HCT116 (cell line): Measurements from ENCODE around the gene ACTN4. TPM values are rescaled to one million over a fixed set of nuclear protein-coding genes. Genes with fewer than 3 reads are reported as not detected.

Experiments
- ATAC-seq: fragments of 200-7000 bp; cut with Tn5 transposase; 2 replicates; pipeline ENCODE4 v1.9.1; 2020; ENCODE audit warnings: mild to moderate bottlenecking, moderate library complexity
- BruUV-seq: library from RNA; stranded (reverse); fragments of 400-500 nt; replicated peaks from 2 replicates; lab custom pipeline; 2021; lab: Mats Ljungman, UMichigan
- CTCF ChIA-PET: fragments of 300-600 bp; sonication (Branson Sonifier 250); formaldehyde crosslinking; loops from one replicate; lab custom pipeline; 2021; ENCODE audit warnings: antibody characterized with exemption; lab: Charles Lee
- POLR2A ChIA-PET: fragments of 300-600, 350-600 bp; sonication (Branson Sonifier 250); formaldehyde crosslinking; loops from one replicate; lab custom pipeline; 2021; ENCODE audit warnings: antibody characterized with exemption; lab: Charles Lee
- RAD21 ChIA-PET, 2 experiments: fragments of 300-600 bp; sonication (Branson Sonifier 250); formaldehyde crosslinking; loops; one replicate each; lab custom pipeline; 2023; ENCODE audit warnings: low total read pairs in 2 of 2; ENCODE audit not compliant: uncharacterized antibody in 2 of 2, unreplicated experiment in 2 of 2, low non-redundant PET in 1 of 2; lab: Charles Lee
- DNase-seq: peaks from one replicate; pipeline ENCODE4 v3.0.0-alpha.2; 2010; ENCODE audit warnings: low read depth, low spot score
- H2AFZ ChIP-seq: fragments of 200-600 bp; shearing (Covaris generic), sonication (generic); 2 replicates; pipeline ENCODE4 v1.6.1; 2017; ENCODE audit warnings: low read depth, mixed run types, mixed read lengths, antibody characterized with exemption, low read length; ENCODE audit not compliant: poor library complexity, severe bottlenecking
- H3K27ac ChIP-seq: 2 replicates; pipeline ENCODE4 v1.5.1; 2012; ENCODE audit warnings: low read depth, low read length
- H3K27me3 ChIP-seq: fragments of 200-600 bp; sonication (generic); 2 replicates; pipeline ENCODE4 v1.6.1; 2016; ENCODE audit warnings: mixed run types, low read length, mixed read lengths; ENCODE audit not compliant: insufficient read depth
- H3K36me3 ChIP-seq, 2 experiments: fragments of 200-500 bp in 1 of 2; fragments of 200-600 bp in 1 of 2; sonication (Bioruptor generic) in 1 of 2; sonication (generic) in 1 of 2; 2 replicates each; pipeline versions ENCODE4 v1.5.1 to v1.6.1; 2014 to 2016; ENCODE audit warnings: low read length in 2 of 2, inconsistent platforms in 1 of 2, mixed read lengths in 1 of 2, mixed run types in 1 of 2; ENCODE audit not compliant: insufficient read depth in 2 of 2, control insufficient read depth in 1 of 2
- H3K4me1 ChIP-seq, 2 experiments: fragments of 200-600 bp in 1 of 2; sonication (generic) in 1 of 2; 2 replicates each; pipeline versions ENCODE4 v1.5.1 to v1.6.1; 2012 to 2017; ENCODE audit warnings: low read length in 2 of 2, inconsistent platforms in 1 of 2, mild to moderate bottlenecking in 1 of 2, mixed read lengths in 1 of 2, mixed run types in 1 of 2, moderate library complexity in 1 of 2; ENCODE audit not compliant: insufficient read depth in 2 of 2, control insufficient read depth in 1 of 2
- H3K4me2 ChIP-seq: fragments of 200-600 bp; sonication (generic); 2 replicates; pipeline ENCODE4 v1.6.1; 2017; ENCODE audit warnings: mixed run types, low read length, mixed read lengths
- H3K4me3 ChIP-seq, 2 experiments: fragments of 200-600 bp in 1 of 2; sonication (generic) in 1 of 2; replicated peaks in 1 of 2; 2 replicates each; pipeline ENCODE4 v1.5.1; 2011 to 2016; ENCODE audit warnings: low read length in 2 of 2, control low read depth in 1 of 2, low read depth in 1 of 2, mild to moderate bottlenecking in 1 of 2, mixed read lengths in 1 of 2, mixed run types in 1 of 2
- H3K79me2 ChIP-seq: fragments of 200-600 bp; sonication (generic); 2 replicates; pipeline ENCODE4 v1.6.1; 2017; ENCODE audit warnings: mild to moderate bottlenecking, mixed run types, low read length, moderate library complexity, mixed read lengths; ENCODE audit not compliant: insufficient read depth
- H3K9ac ChIP-seq: fragments of 200-600 bp; sonication (generic); 2 replicates; pipeline ENCODE4 v1.6.1; 2016; ENCODE audit warnings: low read length, mixed read lengths
- H3K9me2 ChIP-seq: fragments of 200-600 bp; sonication (generic), shearing (Covaris generic); 2 replicates; pipeline ENCODE4 v1.6.1; 2017; ENCODE audit warnings: mixed run types, mild to moderate bottlenecking, moderate library complexity; ENCODE audit not compliant: insufficient read depth
- H3K9me3 ChIP-seq, 2 experiments: fragments of 200-500 bp in 1 of 2; fragments of 200-600 bp in 1 of 2; sonication (Bioruptor generic) in 1 of 2; sonication (generic) in 1 of 2; 2 replicates each; pipeline ENCODE4 v1.6.1; 2014 to 2017; ENCODE audit warnings: low read length in 2 of 2, mixed read lengths in 2 of 2, inconsistent platforms in 1 of 2, low read depth in 1 of 2, mild to moderate bottlenecking in 1 of 2, mixed run types in 1 of 2, moderate library complexity in 1 of 2; ENCODE audit not compliant: control insufficient read depth in 1 of 2, insufficient read depth in 1 of 2
- H4K20me1 ChIP-seq: fragments of 200-600 bp; sonication (generic), shearing (Covaris generic); 2 replicates; pipeline ENCODE4 v1.6.1; 2017; ENCODE audit warnings: mixed run types, mild to moderate bottlenecking, moderate library complexity; ENCODE audit not compliant: insufficient read depth
- CBX3 ChIP-seq: IDR thresholded peaks from 2 replicates; pipeline ENCODE4 v1.6.1; 2012; ENCODE audit warnings: low read depth
- ELF1 ChIP-seq: IDR thresholded peaks from 2 replicates; pipeline ENCODE4 v1.6.1; 2012; ENCODE audit warnings: low read depth, borderline replicate concordance
- EZH2 ChIP-seq: fragments of 200-600 bp; sonication (generic); IDR thresholded peaks from 2 replicates; pipeline ENCODE4 v1.6.1; 2017; ENCODE audit warnings: antibody characterized with exemption, mixed run types
- EZH2phosphoT487 ChIP-seq: fragments of 200-600 bp; IDR thresholded peaks from 2 replicates; pipeline ENCODE4 v1.6.1; 2018; ENCODE audit warnings: antibody characterized with exemption, borderline replicate concordance
- RAD21 ChIP-seq: IDR thresholded peaks from 2 replicates; pipeline ENCODE4 v1.6.1; 2012; ENCODE audit warnings: low read depth, mild to moderate bottlenecking
- SIN3A ChIP-seq: IDR thresholded peaks from 2 replicates; pipeline ENCODE4 v1.6.1; 2012; ENCODE audit warnings: low read depth
- SP1 ChIP-seq: IDR thresholded peaks from 2 replicates; pipeline ENCODE4 v1.6.1; 2012; ENCODE audit warnings: low read depth
- SRF ChIP-seq: IDR thresholded peaks from 2 replicates; pipeline ENCODE4 v1.6.1; 2012; ENCODE audit warnings: low read depth
- TCF7L2 ChIP-seq: IDR thresholded peaks from 2 replicates; pipeline ENCODE4 v1.7.0; 2011; ENCODE audit warnings: borderline replicate concordance, inconsistent platforms; ENCODE audit not compliant: insufficient read depth, insufficient read length; ENCODE audit errors: extremely low read depth
- YY1 ChIP-seq: IDR thresholded peaks from 2 replicates; pipeline ENCODE4 v1.6.1; 2011; ENCODE audit warnings: low read length, low read depth, moderate library complexity, mild to moderate bottlenecking; ENCODE audit not compliant: insufficient replicate concordance; ENCODE audit errors: extremely low read depth
- intact Hi-C: fragments of 100-400 bp; cut with micrococcal nuclease; formaldehyde crosslinking; loops from 2 replicates; pipeline ENCODE4 v1.10.0; 2022
- total RNA-seq: library from RNA; stranded (reverse); gene quantifications from one replicate; pipeline ENCODE4 v1.2.1, GENCODE V29; 2021; ENCODE audit not compliant: unreplicated experiment
- TF ChIP-seq, protein P1 (sequence below): IDR thresholded peaks from 2 replicates; pipeline ENCODE4 v1.6.1; 2012
- TF ChIP-seq, protein P2 (sequence below): IDR thresholded peaks from 2 replicates; pipeline ENCODE4 v1.6.1; 2011; ENCODE audit warnings: mild to moderate bottlenecking, low read length, moderate library complexity; ENCODE audit not compliant: insufficient replicate concordance; ENCODE audit errors: extremely low read depth
- TF ChIP-seq, protein P3 (sequence below): IDR thresholded peaks from 2 replicates; pipeline ENCODE4 v1.6.1; 2012
- TF ChIP-seq, protein P4 (sequence below), 3 experiments: fragments of 200-600 bp in 1 of 3; sonication (generic) in 1 of 3; IDR thresholded peaks in 2 of 3; conservative IDR thresholded peaks in 1 of 3; 2 replicates each; pipeline ENCODE4 v1.5.1; 2012 to 2017; ENCODE audit warnings: low read depth in 2 of 3, low read length in 2 of 3, antibody characterized with exemption in 1 of 3, borderline replicate concordance in 1 of 3, control low read depth in 1 of 3, mild to moderate bottlenecking in 1 of 3, mixed read lengths in 1 of 3, mixed run types in 1 of 3, moderate library complexity in 1 of 3; ENCODE audit not compliant: insufficient read depth in 1 of 3

The ACTN4 gene
- total RNA-seq, 1 experiment from 2014 or later, result 651 TPM

DNA sequence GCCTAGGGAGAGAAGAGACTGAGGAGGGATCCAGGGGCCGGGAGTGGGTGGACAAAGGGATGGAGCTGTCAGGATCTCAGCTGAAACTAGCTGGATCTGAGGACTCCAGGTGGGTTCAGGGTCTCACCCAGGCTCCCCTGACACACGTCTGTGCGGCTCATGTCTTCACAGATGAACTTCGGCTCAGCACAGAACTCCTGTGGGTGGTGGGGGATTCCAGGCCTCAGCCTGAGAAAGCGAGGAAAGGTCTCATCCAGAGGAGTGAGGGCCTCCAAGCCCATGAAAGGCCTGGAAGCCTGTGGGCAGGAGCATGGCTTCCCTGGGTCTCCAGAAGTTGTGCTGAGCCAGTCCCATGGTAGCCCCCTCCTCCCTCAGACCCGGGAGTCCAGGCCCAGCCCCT lies 95.5 kb downstream of the ACTN4 start:
- no peaks in the 10 kb centered on the region for H4K20me1 ChIP-seq
- no peak overlapping the region for H3K4me3 ChIP-seq
- POLR2A ChIA-PET, result no interaction called here
- H3K27ac ChIP-seq, result no peak overlapping the region
- no TSS peak for BruUV-seq
- H3K4me2 ChIP-seq, result no peak overlapping the region
- no peaks in the 10 kb centered on the region for H3K4me1 ChIP-seq
- RAD21 ChIA-PET, result no interaction called here
- H3K27me3 ChIP-seq, result no peaks in the 10 kb centered on the region
- no peak overlapping the region for H3K9ac ChIP-seq
- H3K79me2 ChIP-seq, result no peaks in the 10 kb centered on the region
- ATAC-seq, result no peak
- TF ChIP-seq RAD21, result no peak
- TF ChIP-seq, protein P1, sequence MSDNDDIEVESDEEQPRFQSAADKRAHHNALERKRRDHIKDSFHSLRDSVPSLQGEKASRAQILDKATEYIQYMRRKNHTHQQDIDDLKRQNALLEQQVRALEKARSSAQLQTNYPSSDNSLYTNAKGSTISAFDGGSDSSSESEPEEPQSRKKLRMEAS, result no peak
- TF ChIP-seq TCF7L2, result no peak
- no peak for TF ChIP-seq SIN3A
- TF ChIP-seq SRF, result no peak
- no peak for TF ChIP-seq EZH2
- TF ChIP-seq YY1, result no peak
- TF ChIP-seq, all 23 proteins: peak for 0
- CTCF ChIA-PET, result interaction anchor here (0.7 kb wide), 1 partner anchor 20 kb away, joined by 3 read pairs; no protein-coding TSS in a partner anchor
- Histone ChIP-seq H3K9me2 (no peaks in the 10 kb centered on the region), H3K9me3 (no peaks in the 10 kb centered on the region), H3K36me3 (no peaks in the 10 kb centered on the region), H2AFZ (no peak overlapping the region)
- DNase-seq, result no peak
- intact Hi-C loops, result no loop called here

DNA sequence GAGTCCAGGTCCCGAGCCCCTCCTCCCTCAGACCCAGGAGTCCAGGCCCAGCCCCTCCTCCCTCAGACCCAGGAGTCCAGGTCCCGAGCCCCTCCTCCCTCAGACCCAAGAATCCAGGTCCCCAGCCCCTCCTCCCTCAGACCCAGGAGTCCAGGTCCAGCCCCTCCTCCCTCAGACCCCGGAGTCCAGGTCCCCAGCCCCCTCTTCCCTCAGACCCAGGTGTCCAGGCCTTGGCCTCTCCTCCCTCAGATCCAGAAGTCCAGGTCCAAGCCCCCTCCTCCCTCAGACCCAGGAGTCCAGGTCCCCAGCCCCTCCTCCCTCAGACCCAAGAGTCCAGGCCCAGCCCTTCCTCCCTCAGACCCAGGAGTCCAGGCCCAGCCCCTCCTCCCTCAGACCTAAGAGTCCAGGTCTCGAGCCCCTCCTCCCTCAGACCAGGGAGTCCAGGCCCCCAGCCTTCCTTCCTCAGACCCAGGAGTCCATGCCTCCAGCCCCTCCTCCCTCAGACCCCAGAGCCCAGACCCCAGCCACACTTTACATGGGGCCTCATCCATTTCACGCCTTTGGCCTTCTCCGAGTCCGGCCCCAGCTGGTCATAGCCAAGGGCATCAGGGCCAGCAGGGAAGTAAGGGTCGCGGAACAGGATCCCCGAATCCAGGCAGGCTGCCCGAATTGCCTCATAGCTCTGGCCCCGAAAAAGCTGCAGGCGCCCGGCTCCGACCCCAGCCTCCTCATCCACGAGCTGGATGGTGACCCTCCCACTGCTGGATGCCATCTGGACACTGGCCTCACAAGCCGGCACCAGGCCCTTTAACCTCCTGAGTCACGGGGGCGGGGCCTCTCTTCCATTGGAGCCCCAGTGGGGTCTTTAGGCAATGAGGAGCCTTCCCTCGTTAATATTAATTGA lies 96.2 kb downstream of the ACTN4 start:
- TF ChIP-seq, protein P2, sequence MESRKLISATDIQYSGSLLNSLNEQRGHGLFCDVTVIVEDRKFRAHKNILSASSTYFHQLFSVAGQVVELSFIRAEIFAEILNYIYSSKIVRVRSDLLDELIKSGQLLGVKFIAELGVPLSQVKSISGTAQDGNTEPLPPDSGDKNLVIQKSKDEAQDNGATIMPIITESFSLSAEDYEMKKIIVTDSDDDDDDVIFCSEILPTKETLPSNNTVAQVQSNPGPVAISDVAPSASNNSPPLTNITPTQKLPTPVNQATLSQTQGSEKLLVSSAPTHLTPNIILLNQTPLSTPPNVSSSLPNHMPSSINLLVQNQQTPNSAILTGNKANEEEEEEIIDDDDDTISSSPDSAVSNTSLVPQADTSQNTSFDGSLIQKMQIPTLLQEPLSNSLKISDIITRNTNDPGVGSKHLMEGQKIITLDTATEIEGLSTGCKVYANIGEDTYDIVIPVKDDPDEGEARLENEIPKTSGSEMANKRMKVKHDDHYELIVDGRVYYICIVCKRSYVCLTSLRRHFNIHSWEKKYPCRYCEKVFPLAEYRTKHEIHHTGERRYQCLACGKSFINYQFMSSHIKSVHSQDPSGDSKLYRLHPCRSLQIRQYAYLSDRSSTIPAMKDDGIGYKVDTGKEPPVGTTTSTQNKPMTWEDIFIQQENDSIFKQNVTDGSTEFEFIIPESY, result no peak
- TF ChIP-seq ELF1 (no peak), SP1 (no peak), EZH2phosphoT487 (no peak), CBX3 (no peak), EZH2 (no peak)
- TF ChIP-seq, protein P3, sequence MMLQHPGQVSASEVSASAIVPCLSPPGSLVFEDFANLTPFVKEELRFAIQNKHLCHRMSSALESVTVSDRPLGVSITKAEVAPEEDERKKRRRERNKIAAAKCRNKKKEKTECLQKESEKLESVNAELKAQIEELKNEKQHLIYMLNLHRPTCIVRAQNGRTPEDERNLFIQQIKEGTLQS, result no peak
- TF ChIP-seq, protein P1, result no peak
- TF ChIP-seq, protein P4, sequence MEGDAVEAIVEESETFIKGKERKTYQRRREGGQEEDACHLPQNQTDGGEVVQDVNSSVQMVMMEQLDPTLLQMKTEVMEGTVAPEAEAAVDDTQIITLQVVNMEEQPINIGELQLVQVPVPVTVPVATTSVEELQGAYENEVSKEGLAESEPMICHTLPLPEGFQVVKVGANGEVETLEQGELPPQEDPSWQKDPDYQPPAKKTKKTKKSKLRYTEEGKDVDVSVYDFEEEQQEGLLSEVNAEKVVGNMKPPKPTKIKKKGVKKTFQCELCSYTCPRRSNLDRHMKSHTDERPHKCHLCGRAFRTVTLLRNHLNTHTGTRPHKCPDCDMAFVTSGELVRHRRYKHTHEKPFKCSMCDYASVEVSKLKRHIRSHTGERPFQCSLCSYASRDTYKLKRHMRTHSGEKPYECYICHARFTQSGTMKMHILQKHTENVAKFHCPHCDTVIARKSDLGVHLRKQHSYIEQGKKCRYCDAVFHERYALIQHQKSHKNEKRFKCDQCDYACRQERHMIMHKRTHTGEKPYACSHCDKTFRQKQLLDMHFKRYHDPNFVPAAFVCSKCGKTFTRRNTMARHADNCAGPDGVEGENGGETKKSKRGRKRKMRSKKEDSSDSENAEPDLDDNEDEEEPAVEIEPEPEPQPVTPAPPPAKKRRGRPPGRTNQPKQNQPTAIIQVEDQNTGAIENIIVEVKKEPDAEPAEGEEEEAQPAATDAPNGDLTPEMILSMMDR (IDR thresholded peaks at IDR 0.05 in 2 of 3, conservative IDR thresholded peaks at IDR 0.05 in 1 of 3; ENCODE audit: borderline replicate concordance in 1 of 3, insufficient read depth in 1 of 3, low read depth in 2 of 3, low read length in 2 of 3), result no peak
- no peaks in the 10 kb centered on the region for H3K27me3 ChIP-seq
- H3K9me3 ChIP-seq, result no peaks in the 10 kb centered on the region
- no peak overlapping the region for H3K9ac ChIP-seq
- H3K36me3 ChIP-seq, result no peaks in the 10 kb centered on the region
- no peak overlapping the region for H3K4me2 ChIP-seq
- H3K4me1 ChIP-seq, result no peaks in the 10 kb centered on the region
- POLR2A ChIA-PET, result no interaction called here
- RAD21 ChIA-PET, result no interaction called here
- no peak overlapping the region for H3K27ac ChIP-seq
- no peaks in the 10 kb centered on the region for H3K9me2 ChIP-seq
- H4K20me1 ChIP-seq, result no peaks in the 10 kb centered on the region
- BruUV-seq, result no TSS peak
- H3K79me2 ChIP-seq, result no peaks in the 10 kb centered on the region
- intact Hi-C loops, result no loop called here
- no peak overlapping the region for H2AFZ ChIP-seq
- DNase-seq, result no peak
- ATAC-seq, result no peak
- H3K4me3 ChIP-seq, result no peak overlapping the region
- CTCF ChIA-PET, result no interaction called here
